ENCODE results near the gene KCNH5. TPM values are rescaled to one million over a fixed set of nuclear protein-coding genes. Genes with fewer than 3 reads are reported as not detected.

The KCNH5 gene
- total RNA-seq, 2 experiments from 2014 or later, result not detected

- H3K4me3 Mint-ChIP-seq, result no peak overlapping the region
- TF ChIP-seq, protein P1, sequence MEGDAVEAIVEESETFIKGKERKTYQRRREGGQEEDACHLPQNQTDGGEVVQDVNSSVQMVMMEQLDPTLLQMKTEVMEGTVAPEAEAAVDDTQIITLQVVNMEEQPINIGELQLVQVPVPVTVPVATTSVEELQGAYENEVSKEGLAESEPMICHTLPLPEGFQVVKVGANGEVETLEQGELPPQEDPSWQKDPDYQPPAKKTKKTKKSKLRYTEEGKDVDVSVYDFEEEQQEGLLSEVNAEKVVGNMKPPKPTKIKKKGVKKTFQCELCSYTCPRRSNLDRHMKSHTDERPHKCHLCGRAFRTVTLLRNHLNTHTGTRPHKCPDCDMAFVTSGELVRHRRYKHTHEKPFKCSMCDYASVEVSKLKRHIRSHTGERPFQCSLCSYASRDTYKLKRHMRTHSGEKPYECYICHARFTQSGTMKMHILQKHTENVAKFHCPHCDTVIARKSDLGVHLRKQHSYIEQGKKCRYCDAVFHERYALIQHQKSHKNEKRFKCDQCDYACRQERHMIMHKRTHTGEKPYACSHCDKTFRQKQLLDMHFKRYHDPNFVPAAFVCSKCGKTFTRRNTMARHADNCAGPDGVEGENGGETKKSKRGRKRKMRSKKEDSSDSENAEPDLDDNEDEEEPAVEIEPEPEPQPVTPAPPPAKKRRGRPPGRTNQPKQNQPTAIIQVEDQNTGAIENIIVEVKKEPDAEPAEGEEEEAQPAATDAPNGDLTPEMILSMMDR (IDR thresholded peaks at IDR 0.05), result no peak
- Histone ChIP-seq H3K9me3 (ENCODE audit: control insufficient read depth in 1 of 2, insufficient read depth in 1 of 2, low read length in 2 of 2) (no peaks in the 10 kb centered on the region), H3K4me1 (ENCODE audit: insufficient read depth, low read length) (no peaks in the 10 kb centered on the region), H3K36me3 (ENCODE audit: insufficient read depth, low read length) (no peaks in the 10 kb centered on the region), H3K27me3 (ENCODE audit: control insufficient read depth in 1 of 2, insufficient read depth in 2 of 2, low read length in 2 of 2) (no peaks in the 10 kb centered on the region), H3K27ac (ENCODE audit: low read depth in 1 of 2, low read length in 2 of 2) (no peak overlapping the region), H3K4me3 (ENCODE audit: low read length) (no peak overlapping the region)
- no peak overlapping the region for H3K27ac Mint-ChIP-seq
- no peak for ATAC-seq (ENCODE audit: poor library complexity)
- H3K36me3 Mint-ChIP-seq (ENCODE audit: low read depth), result no peaks in the 10 kb centered on the region
- ChIA-PET POLR2A (no interaction called here), CTCF (no interaction called here)
- peaks cover under 1% of the 10 kb centered on the region for H3K9me3 Mint-ChIP-seq
- no peaks in the 10 kb centered on the region for H3K27me3 Mint-ChIP-seq
- intact Hi-C loops (cut with DNase I, micrococcal nuclease), result no loop called here
- no peaks in the 10 kb centered on the region for H3K4me1 Mint-ChIP-seq (ENCODE audit: low read depth)
- no peak for DNase-seq
Observed at GRCh38 chr14:62956413-62956812, 88.8 kb downstream of the KCNH5 start.

GRCh38 chr14:62954165-62954564, 91.1 kb downstream of the KCNH5 start:
- no peaks in the 10 kb centered on the region for H3K4me1 Mint-ChIP-seq (ENCODE audit: low read depth)
- Histone ChIP-seq H3K9me3 (ENCODE audit: control insufficient read depth in 1 of 2, insufficient read depth in 1 of 2, low read length in 2 of 2) (no peaks in the 10 kb centered on the region), H3K27ac (ENCODE audit: low read depth in 1 of 2, low read length in 2 of 2) (no peak overlapping the region), H3K27me3 (ENCODE audit: control insufficient read depth in 1 of 2, insufficient read depth in 2 of 2, low read length in 2 of 2) (no peaks in the 10 kb centered on the region), H3K4me3 (ENCODE audit: low read length) (no peak overlapping the region), H3K4me1 (ENCODE audit: insufficient read depth, low read length) (no peaks in the 10 kb centered on the region), H3K36me3 (ENCODE audit: insufficient read depth, low read length) (no peaks in the 10 kb centered on the region)
- H3K9me3 Mint-ChIP-seq, result no peaks in the 10 kb centered on the region
- TF ChIP-seq, protein P1 (IDR thresholded peaks at IDR 0.05), result no peak
- ChIA-PET POLR2A (no interaction called here), CTCF (no interaction called here)
- no peak overlapping the region for H3K4me3 Mint-ChIP-seq
- no peak overlapping the region for H3K27ac Mint-ChIP-seq
- ATAC-seq (ENCODE audit: poor library complexity), result no peak
- no peak for DNase-seq
- no peaks in the 10 kb centered on the region for H3K27me3 Mint-ChIP-seq
- intact Hi-C loops (cut with DNase I, micrococcal nuclease), result no loop called here
- H3K36me3 Mint-ChIP-seq (ENCODE audit: low read depth), result no peaks in the 10 kb centered on the region

- no peak for ATAC-seq (ENCODE audit: poor library complexity)
Observed at GRCh38 chr14:62952226-62952625, 93.0 kb downstream of the KCNH5 start.

More at GRCh38 chr14:62952226-62952625, 93.0 kb downstream of the KCNH5 start:
- no peak overlapping the region for H3K4me3 ChIP-seq (ENCODE audit: low read length)
- Mint-ChIP-seq H3K4me3 (no peak overlapping the region), H3K27me3 (no peaks in the 10 kb centered on the region), H3K36me3 (ENCODE audit: low read depth) (no peaks in the 10 kb centered on the region), H3K27ac (no peak overlapping the region), H3K9me3 (no peaks in the 10 kb centered on the region), H3K4me1 (ENCODE audit: low read depth) (no peaks in the 10 kb centered on the region)
- intact Hi-C loops (cut with DNase I, micrococcal nuclease), result no loop called here
- ChIA-PET POLR2A (no interaction called here), CTCF (no interaction called here)
- TF ChIP-seq, protein P1 (IDR thresholded peaks at IDR 0.05), result no peak
- H3K36me3 ChIP-seq (ENCODE audit: insufficient read depth, low read length), result no peaks in the 10 kb centered on the region
- no peaks in the 10 kb centered on the region for H3K4me1 ChIP-seq (ENCODE audit: insufficient read depth, low read length)
- no peak overlapping the region for H3K27ac ChIP-seq (ENCODE audit: low read depth in 1 of 2, low read length in 2 of 2)
- H3K27me3 ChIP-seq (ENCODE audit: control insufficient read depth in 1 of 2, insufficient read depth in 2 of 2, low read length in 2 of 2), result no peaks in the 10 kb centered on the region
- H3K9me3 ChIP-seq (ENCODE audit: control insufficient read depth in 1 of 2, insufficient read depth in 1 of 2, low read length in 2 of 2), result no peaks in the 10 kb centered on the region
- DNase-seq, result no peak
